Left kidney (tissue), 2 donors: ENCODE data around the gene GNA15. TPM values are rescaled to one million over a fixed set of nuclear protein-coding genes. Genes with fewer than 3 reads are reported as not detected.

ENCODE experiments used
- DNase-seq: peaks from one replicate; pipeline ENCODE4 v3.0.0-alpha.2; 2013
- polyA plus RNA-seq: library from polyadenylated mRNA; unstranded; fragments of 120-200 nt; gene quantifications from one replicate; pipeline ENCODE4 v1.2.1, GENCODE V29; 2013; ENCODE audit not compliant: insufficient read length

Gene GNA15
- polyA plus RNA-seq, 1 donor, result 0.65 TPM

- DNase-seq, result no peak
Observed at GRCh38 chr19:3208317-3209207, 72.7 kb downstream of the GNA15 start.

GRCh38 chr19:3210347-3211017 is 74.6 kb downstream of the GNA15 start:
- no peak for DNase-seq

DNA sequence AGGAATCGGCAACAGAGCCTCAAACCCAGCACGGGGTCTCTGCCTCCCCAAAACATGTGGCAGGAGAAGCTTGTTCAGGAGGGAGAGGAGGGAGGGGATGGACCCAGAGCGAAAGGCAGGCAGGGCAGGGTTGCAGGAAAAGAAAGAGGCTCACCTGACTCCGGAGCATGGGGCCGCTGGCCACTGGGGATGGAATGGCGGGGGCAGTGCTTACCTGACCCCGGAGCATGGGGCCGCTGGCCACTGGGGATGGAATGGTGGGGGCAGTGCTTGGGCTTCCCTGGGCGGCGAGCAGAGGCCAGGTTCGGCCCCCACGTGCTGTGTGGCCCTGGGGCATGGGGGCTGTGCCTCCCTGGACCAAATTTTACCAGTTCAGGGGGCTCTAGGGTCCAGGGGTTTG is 75.4 kb downstream of the GNA15 start:
- no peak for DNase-seq

DNA sequence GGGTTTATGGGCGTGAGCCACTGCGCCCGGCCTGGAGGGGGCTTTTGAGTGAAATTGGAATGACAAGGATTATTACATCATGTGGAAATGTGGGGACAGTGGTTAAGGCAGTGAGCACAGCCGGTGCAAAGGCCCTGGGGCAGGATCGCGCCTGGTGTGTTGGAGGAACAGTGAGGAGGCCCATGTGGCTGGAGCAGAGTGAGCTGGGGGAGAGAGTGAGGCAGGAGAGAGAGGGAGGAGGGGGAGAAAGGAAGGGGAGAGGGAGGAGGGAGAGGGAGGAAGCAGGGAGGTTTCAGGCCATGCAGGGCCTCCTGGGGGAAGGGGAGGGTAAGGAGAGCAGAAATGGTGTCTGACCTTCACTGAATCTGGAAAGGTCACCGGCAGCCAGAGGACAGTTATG is 77.3 kb downstream of the GNA15 start:
- no peak for DNase-seq

Other genes starting within 250 kb of the GNA15 start
- 8.6 TPM for gene ZNF57, start 235.1 kb upstream of the GNA15 start, polyA plus RNA-seq
- gene ZNF77, start 191.1 kb upstream of the GNA15 start, polyA plus RNA-seq, result 9.7 TPM
- 8.6 TPM for gene TLE6, start 158.5 kb upstream of the GNA15 start, polyA plus RNA-seq
- gene TLE2, start 106.8 kb upstream of the GNA15 start, polyA plus RNA-seq, result 30.0 TPM
- 381 TPM for gene TLE5, start 73.5 kb upstream of the GNA15 start, polyA plus RNA-seq
- 60.7 TPM for gene GNA11, start 41.7 kb upstream of the GNA15 start, polyA plus RNA-seq
- 0.12 TPM for gene S1PR4, start 42.7 kb downstream of the GNA15 start, polyA plus RNA-seq
- gene NCLN, start 49.9 kb downstream of the GNA15 start, polyA plus RNA-seq, result 38.7 TPM
- gene CELF5, start 88.6 kb downstream of the GNA15 start, polyA plus RNA-seq, result 0.96 TPM
- 20.0 TPM for gene NFIC, start 230.6 kb downstream of the GNA15 start, polyA plus RNA-seq